ENCODE measurements around the gene TMEM171.

TMEM171 gene

GRCh38 chr5:73155271-73156222 lies 35.2 kb downstream of the TMEM171 start:
- Mint-ChIP-seq H3K9me3 (no peaks in the 10 kb centered on the region), H3K4me1 (peaks cover 25% of the 10 kb centered on the region), H3K27ac (no peak overlapping the region), H3K36me3 (no peaks in the 10 kb centered on the region), H3K4me3 (no peak overlapping the region), H3K27me3 (peaks cover 72% of the 10 kb centered on the region)

DNA sequence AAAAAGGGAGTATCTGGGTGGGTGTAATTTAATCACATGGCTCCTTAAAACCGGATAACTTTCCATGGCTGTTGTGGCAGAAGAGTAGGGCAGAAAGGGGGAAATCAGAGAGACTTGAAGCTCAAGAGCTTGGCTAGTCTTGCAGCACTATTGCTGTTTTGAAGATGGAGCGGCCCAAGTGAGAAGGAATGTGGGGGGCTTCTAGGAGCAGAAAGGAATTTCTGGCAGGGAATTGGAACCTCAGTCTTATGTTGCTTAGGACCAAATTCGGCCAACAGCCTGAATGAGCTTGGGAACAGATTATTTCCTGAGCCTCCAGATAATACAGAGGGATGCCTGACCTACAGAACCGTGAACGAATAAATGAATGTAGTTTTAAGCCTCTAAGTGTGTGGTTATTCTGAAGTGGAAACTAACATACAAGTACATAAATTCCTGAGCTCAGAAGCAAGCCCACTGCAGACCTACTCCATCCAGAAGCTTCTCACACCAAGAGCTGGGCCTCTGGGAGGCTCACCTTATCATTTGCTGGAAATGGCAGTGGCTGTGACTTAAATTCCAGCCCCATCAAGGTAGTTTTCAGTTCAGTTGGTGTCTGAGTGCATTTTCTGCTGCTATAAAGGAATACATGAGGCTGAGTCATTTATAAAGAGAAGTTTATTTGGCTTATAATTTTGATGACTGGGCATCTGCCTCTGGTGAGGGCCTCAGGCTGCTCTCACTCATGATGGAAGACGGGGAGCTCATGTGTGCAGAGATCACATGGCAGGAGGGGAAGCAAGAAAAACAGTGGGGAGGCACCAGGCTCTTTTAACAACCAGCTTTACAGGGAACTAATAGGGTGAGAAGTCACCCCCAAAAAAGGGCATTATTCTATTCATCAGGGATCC lies 37.3 kb downstream of the TMEM171 start:
- H3K4me1 Mint-ChIP-seq, result peaks cover 37% of the 10 kb centered on the region
- H3K27ac Mint-ChIP-seq, result no peak overlapping the region
- H3K27me3 Mint-ChIP-seq, result peaks cover 62% of the 10 kb centered on the region
- no peaks in the 10 kb centered on the region for H3K36me3 Mint-ChIP-seq
- H3K9me3 Mint-ChIP-seq, result no peaks in the 10 kb centered on the region
- no peak overlapping the region for H3K4me3 Mint-ChIP-seq

DNA sequence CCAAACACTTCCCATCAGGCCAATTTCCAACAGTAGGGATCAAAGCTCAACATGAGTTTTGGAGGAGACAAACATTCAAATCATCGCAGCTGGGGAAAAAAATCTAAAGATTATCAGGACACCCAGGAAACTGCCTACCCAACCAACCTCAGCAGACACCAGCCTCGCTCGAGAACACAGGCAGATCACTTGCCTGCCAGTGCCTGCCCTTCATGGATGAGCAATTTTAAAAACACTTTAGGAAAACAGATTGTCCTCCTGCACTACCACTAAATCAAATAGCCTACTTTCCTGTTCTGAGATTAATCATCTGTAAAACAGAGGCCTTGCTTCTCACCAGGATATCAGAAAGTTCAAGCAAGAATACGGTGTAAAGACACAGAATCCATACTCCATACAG lies 37.9 kb downstream of the TMEM171 start:
- H3K4me3 Mint-ChIP-seq, result no peak overlapping the region

GRCh38 chr5:73160239-73160671 lies 39.9 kb downstream of the TMEM171 start:
- H3K4me3 Mint-ChIP-seq, result peak overlapping the region; percentile 43
- H3K4me1 Mint-ChIP-seq, result peaks cover 37% of the 10 kb centered on the region
- H3K9me3 Mint-ChIP-seq, result no peaks in the 10 kb centered on the region
- no peak overlapping the region for H3K27ac Mint-ChIP-seq
- H3K36me3 Mint-ChIP-seq, result no peaks in the 10 kb centered on the region
- H3K27me3 Mint-ChIP-seq, result peaks cover 52% of the 10 kb centered on the region

More for the DNA sequence above, 37.9 kb downstream of the TMEM171 start:
- Mint-ChIP-seq H3K27me3 (peaks cover 57% of the 10 kb centered on the region), H3K4me1 (peaks cover 37% of the 10 kb centered on the region), H3K9me3 (no peaks in the 10 kb centered on the region), H3K27ac (no peak overlapping the region), H3K36me3 (no peaks in the 10 kb centered on the region)

GRCh38 chr5:73170522-73170921 lies 50.1 kb downstream of the TMEM171 start:
- Mint-ChIP-seq H3K27me3 (peaks cover 85% of the 10 kb centered on the region), H3K9me3 (no peaks in the 10 kb centered on the region), H3K4me1 (no peaks in the 10 kb centered on the region), H3K36me3 (peaks cover 1% of the 10 kb centered on the region), H3K4me3 (no peak overlapping the region), H3K27ac (no peak overlapping the region)

DNA sequence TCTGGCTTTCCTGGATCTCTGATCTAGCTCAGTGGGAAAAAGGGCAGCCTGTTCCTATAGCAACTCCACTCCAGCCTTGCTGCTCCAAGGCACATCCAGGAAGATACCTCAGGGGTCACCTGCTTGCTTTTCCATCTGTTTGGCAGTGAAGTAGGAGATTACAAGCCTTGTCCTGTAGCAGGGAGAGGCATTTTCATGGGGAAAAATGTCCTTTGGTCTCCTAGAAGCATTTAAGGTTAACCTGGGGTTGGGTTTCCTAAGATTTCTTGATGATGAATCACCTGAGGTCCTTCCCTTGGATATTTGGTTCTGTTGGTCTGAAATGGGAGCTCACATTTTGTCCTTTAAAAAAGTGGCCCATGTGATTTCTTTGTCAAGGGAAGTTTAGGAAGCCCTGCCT lies 51.1 kb downstream of the TMEM171 start:
- no peak overlapping the region for H3K4me3 Mint-ChIP-seq
- H3K27ac Mint-ChIP-seq, result no peak overlapping the region
- no peaks in the 10 kb centered on the region for H3K9me3 Mint-ChIP-seq
- H3K4me1 Mint-ChIP-seq, result no peaks in the 10 kb centered on the region
- peaks cover 83% of the 10 kb centered on the region for H3K27me3 Mint-ChIP-seq
- H3K36me3 Mint-ChIP-seq, result peaks cover 1% of the 10 kb centered on the region

- H3K27me3 Mint-ChIP-seq, result peaks cover 81% of the 10 kb centered on the region
- H3K4me3 Mint-ChIP-seq, result no peak within 1 kb of the TSS
Observed at GRCh38 chr5:73172951-73173350, 52.6 kb downstream of the TMEM171 start, which contains the start of gene TMEM174. TSS of gene TMEM174 (plus strand) at chr5:73173193. CDS start at chr5:73173244, 51 bp downstream.

GRCh38 chr5:73174100-73174815 lies 53.9 kb downstream of the TMEM171 start:
- peaks cover 79% of the 10 kb centered on the region for H3K27me3 Mint-ChIP-seq
- no peak overlapping the region for H3K27ac Mint-ChIP-seq
- no peaks in the 10 kb centered on the region for H3K9me3 Mint-ChIP-seq
- no peaks in the 10 kb centered on the region for H3K4me1 Mint-ChIP-seq
- H3K4me3 Mint-ChIP-seq, result no peak overlapping the region
- H3K36me3 Mint-ChIP-seq, result peaks cover 1% of the 10 kb centered on the region

More at GRCh38 chr5:73172951-73173350, 52.6 kb downstream of the TMEM171 start, which contains the start of gene TMEM174:
- Mint-ChIP-seq H3K4me1 (no peaks in the 10 kb centered on the region), H3K9me3 (no peaks in the 10 kb centered on the region), H3K36me3 (peaks cover 1% of the 10 kb centered on the region), H3K27ac (no peak within 1 kb of the TSS)

DNA sequence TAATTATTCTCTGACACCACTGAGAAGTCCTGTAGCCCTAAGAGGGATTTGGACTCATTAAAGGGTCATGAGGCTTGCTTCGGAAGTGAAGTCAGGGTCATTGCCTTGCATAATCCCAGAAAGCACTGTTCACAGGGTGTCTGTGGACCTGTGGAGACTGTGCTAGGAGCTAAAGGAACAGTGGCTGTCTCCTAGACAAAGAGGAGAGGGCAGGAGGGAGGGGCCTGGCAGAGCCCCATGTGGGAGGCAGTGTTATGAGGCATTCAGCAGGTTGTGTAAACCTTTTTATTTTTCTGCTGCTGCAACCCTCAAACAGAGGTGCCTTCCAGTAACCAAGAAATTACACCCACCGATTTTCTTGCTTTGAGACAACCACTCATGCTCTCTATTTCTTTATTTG lies 55.9 kb downstream of the TMEM171 start:
- H3K9me3 Mint-ChIP-seq, result no peaks in the 10 kb centered on the region
- peaks cover 75% of the 10 kb centered on the region for H3K27me3 Mint-ChIP-seq
- no peaks in the 10 kb centered on the region for H3K4me1 Mint-ChIP-seq
- no peak overlapping the region for H3K4me3 Mint-ChIP-seq
- no peak overlapping the region for H3K27ac Mint-ChIP-seq
- no peaks in the 10 kb centered on the region for H3K36me3 Mint-ChIP-seq

DNA sequence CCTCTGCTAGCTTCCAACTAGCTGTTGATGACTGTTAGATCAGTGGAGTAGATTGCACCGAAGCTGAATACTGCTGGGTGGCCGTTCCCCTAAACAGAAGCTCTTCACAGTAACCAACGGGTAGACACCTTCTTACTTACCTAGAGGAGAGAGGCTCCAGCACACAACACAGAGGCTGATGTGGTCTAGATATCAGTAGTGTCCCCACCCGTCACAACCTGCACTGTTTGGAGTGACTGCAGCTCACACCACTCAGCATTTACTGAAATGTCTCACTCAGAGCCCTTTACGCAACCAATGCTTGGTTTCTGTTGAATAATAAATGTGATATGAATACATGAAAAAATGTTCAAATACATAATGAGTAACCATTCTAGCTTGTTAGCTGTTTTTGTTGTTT lies 57.9 kb downstream of the TMEM171 start:
- Mint-ChIP-seq H3K9me3 (no peaks in the 10 kb centered on the region), H3K36me3 (no peaks in the 10 kb centered on the region), H3K27ac (no peak overlapping the region), H3K4me3 (no peak overlapping the region), H3K4me1 (no peaks in the 10 kb centered on the region), H3K27me3 (peaks cover 65% of the 10 kb centered on the region)

GRCh38 chr5:73179730-73180129 lies 59.4 kb downstream of the TMEM171 start:
- H3K27me3 Mint-ChIP-seq, result peaks cover 61% of the 10 kb centered on the region
- no peaks in the 10 kb centered on the region for H3K9me3 Mint-ChIP-seq
- no peaks in the 10 kb centered on the region for H3K4me1 Mint-ChIP-seq
- no peak overlapping the region for H3K27ac Mint-ChIP-seq
- peaks cover 3% of the 10 kb centered on the region for H3K36me3 Mint-ChIP-seq
- H3K4me3 Mint-ChIP-seq, result no peak overlapping the region

DNA sequence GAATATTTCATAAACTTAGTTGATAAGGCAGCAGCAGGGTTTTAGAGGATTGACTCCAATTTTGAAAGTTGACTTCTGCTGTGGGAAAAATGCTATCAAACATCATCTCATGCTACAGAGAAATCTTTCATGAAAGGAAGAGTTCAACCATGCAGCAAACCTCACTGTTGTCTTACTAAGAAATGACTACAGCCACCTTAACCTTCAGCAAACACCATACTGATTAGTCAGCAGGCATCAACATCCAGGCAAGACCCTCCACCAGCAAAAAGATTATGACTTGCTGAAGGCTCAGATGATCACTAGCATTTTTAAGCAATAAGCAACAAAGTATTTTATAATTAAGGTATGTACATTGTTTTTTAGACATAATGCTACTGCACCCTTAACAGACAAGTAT lies 60.2 kb downstream of the TMEM171 start:
- Mint-ChIP-seq H3K27ac (no peak overlapping the region), H3K36me3 (peaks cover 3% of the 10 kb centered on the region), H3K27me3 (peaks cover 62% of the 10 kb centered on the region), H3K4me3 (no peak overlapping the region), H3K4me1 (no peaks in the 10 kb centered on the region), H3K9me3 (no peaks in the 10 kb centered on the region)

All from activated naive CD4-positive, alpha-beta T cell treated with anti-CD3 and anti-CD28 coated beads, Interleukin-2, amount 50 U/mL, for 24 hours (primary cell).